ENCODE measurements around the gene HEG1. TPM values are rescaled to one million over a fixed set of nuclear protein-coding genes. Genes with fewer than 3 reads are reported as not detected.

The HEG1 gene
- total and polyA plus RNA-seq, 2 donors = 3.7 to 4.7 TPM

DNA sequence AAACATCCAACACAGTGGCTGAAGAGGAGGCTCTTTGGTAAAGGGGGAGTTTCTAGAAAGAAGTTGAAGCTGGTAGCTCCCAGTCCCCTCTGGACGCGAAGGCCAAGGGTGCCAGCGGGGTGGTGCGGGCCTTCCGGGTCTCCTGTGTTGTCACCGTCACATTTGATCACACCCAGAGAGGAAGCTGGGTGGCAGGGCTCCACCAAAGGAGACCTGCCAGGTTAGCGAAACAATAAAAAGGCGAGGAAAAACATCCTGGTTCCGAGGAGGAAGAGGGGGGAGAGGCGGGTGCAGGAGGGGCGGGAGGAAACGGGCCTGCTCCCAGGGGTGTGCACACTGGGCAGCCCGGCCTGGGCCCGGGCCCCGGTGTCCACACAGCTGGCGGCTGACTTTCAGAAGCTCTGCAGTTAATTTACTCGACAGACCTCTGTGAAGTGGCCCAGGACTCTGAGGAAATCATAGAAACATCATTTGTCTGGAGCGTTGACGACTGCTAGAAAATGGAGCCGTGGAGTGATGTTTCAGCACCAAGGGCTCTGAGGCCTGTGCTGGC lies 12.1 kb downstream of the HEG1 start:
- WGBS = 93% methylated on average over 20 of the region's 20 CpGs
- Histone ChIP-seq H3K9me3 (ENCODE audit: control insufficient read depth in 2 of 2, insufficient read depth in 1 of 2, low read length in 1 of 2) (no peaks in the 10 kb centered on the region), H3K4me3 (ENCODE audit: low read length in 2 of 2) (no peak overlapping the region), H3K36me3 (ENCODE audit: control insufficient read depth in 2 of 2, insufficient read depth in 2 of 2, low read length in 1 of 2) (no peaks in the 10 kb centered on the region), H3K27me3 (ENCODE audit: control insufficient read depth in 2 of 2, insufficient read depth in 1 of 2, low read length in 1 of 2) (no peaks in the 10 kb centered on the region), H3K4me1 (ENCODE audit: control insufficient read depth in 2 of 2, insufficient read depth in 2 of 2, low read length in 2 of 2) (peaks cover 0 to 17% of the 10 kb centered on the region in 2 donors), H3K27ac (ENCODE audit: low read depth in 1 of 2, low read length in 1 of 2) (peak overlapping the region in 1 of 2 donors; percentile 53)
- DNase-seq (ENCODE audit: low read depth in 6 of 9, low spot score in 9 of 9) = no peak

GRCh38 chr3:125042725-125043406 lies 12.9 kb downstream of the HEG1 start:
- Histone ChIP-seq H3K9me3 (ENCODE audit: control insufficient read depth in 2 of 2, insufficient read depth in 1 of 2, low read length in 1 of 2) (no peaks in the 10 kb centered on the region), H3K4me1 (ENCODE audit: control insufficient read depth in 2 of 2, insufficient read depth in 2 of 2, low read length in 2 of 2) (peaks cover 0 to 23% of the 10 kb centered on the region in 2 donors), H3K4me3 (ENCODE audit: low read length in 2 of 2) (no peak overlapping the region), H3K36me3 (ENCODE audit: control insufficient read depth in 2 of 2, insufficient read depth in 2 of 2, low read length in 1 of 2) (no peaks in the 10 kb centered on the region), H3K27ac (ENCODE audit: low read depth in 1 of 2, low read length in 1 of 2) (peak overlapping the region in 1 of 2 donors; percentile 53), H3K27me3 (ENCODE audit: control insufficient read depth in 2 of 2, insufficient read depth in 1 of 2, low read length in 1 of 2) (no peaks in the 10 kb centered on the region)
- WGBS = 93% methylated on average over 17 of the region's 17 CpGs
- no peak for DNase-seq (ENCODE audit: low read depth in 6 of 9, low spot score in 9 of 9)

DNA sequence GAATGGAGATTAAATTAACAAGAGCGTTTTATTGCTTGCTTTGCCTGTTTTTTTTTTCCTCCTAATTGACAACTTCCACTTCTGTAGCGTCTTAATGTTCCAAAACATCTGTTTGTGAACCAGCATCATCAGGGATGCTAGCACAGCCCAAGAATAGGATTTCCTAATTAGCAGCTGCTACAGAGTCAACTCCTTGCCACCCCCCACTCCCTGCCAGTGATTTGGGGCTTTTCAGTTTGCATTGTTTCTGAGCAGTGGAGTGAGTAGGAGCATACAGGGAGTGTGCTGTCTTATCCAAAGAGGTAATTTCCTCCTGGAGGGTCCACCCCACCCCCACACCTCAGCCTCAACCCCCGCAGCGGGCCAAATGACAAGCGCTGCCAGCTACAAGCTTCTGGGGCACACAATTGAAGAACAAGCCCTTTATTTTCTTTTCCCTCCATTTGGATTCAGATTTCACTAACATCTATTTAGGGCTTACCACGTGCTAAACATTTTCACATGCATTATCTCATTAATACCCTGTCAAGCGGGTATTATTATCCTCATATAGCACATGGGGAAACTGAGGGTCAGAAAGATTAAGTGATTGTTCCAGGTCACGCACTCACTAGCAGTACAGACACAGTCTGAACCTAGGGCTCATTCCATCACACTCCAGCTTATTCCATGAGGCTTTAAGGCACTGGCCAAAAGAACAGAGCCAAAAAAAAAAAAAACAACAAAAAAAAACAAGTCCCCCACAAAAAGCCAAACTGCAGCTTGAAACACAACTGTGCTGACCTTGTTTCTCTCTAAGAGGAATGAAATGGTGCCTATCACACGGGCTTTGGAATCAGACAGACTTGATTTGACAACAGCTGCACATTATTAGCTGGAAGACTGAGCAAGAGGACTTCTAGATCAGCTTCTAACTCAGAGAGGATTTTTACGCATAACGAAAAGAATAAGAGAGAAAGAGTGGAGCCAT lies 16.4 kb downstream of the HEG1 start:
- peaks cover 0 to 24% of the 10 kb centered on the region in 2 donors for H3K4me1 ChIP-seq (ENCODE audit: control insufficient read depth in 2 of 2, insufficient read depth in 2 of 2, low read length in 2 of 2)
- WGBS = 93% methylated on average over 11 of the region's 11 CpGs
- no peak for DNase-seq (ENCODE audit: low read depth in 6 of 9, low spot score in 9 of 9)
- H3K4me3 ChIP-seq (ENCODE audit: low read length in 2 of 2) = no peak overlapping the region
- H3K27me3 ChIP-seq (ENCODE audit: control insufficient read depth in 2 of 2, insufficient read depth in 1 of 2, low read length in 1 of 2) = no peaks in the 10 kb centered on the region
- no peaks in the 10 kb centered on the region for H3K36me3 ChIP-seq (ENCODE audit: control insufficient read depth in 2 of 2, insufficient read depth in 2 of 2, low read length in 1 of 2)
- peak overlapping the region in 1 of 2 donors; percentile 34 for H3K27ac ChIP-seq (ENCODE audit: low read depth in 1 of 2, low read length in 1 of 2)
- H3K9me3 ChIP-seq (ENCODE audit: control insufficient read depth in 2 of 2, insufficient read depth in 1 of 2, low read length in 1 of 2) = no peaks in the 10 kb centered on the region

GRCh38 chr3:125037498-125038150 lies 18.2 kb downstream of the HEG1 start:
- H3K9me3 ChIP-seq (ENCODE audit: control insufficient read depth in 2 of 2, insufficient read depth in 1 of 2, low read length in 1 of 2) = no peaks in the 10 kb centered on the region
- H3K4me3 ChIP-seq (ENCODE audit: low read length in 2 of 2) = no peak overlapping the region
- 88% methylated on average over 2 of the region's 2 CpGs for WGBS
- DNase-seq (ENCODE audit: low read depth in 6 of 9, low spot score in 9 of 9) = no peak
- H3K36me3 ChIP-seq (ENCODE audit: control insufficient read depth in 2 of 2, insufficient read depth in 2 of 2, low read length in 1 of 2) = no peaks in the 10 kb centered on the region
- H3K27me3 ChIP-seq (ENCODE audit: control insufficient read depth in 2 of 2, insufficient read depth in 1 of 2, low read length in 1 of 2) = no peaks in the 10 kb centered on the region
- peaks cover 0 to 16% of the 10 kb centered on the region in 2 donors for H3K4me1 ChIP-seq (ENCODE audit: control insufficient read depth in 2 of 2, insufficient read depth in 2 of 2, low read length in 2 of 2)
- no peak overlapping the region for H3K27ac ChIP-seq (ENCODE audit: low read depth in 1 of 2, low read length in 1 of 2)

GRCh38 chr3:125035217-125035616 lies 20.6 kb downstream of the HEG1 start:
- H3K27me3 ChIP-seq (ENCODE audit: control insufficient read depth in 2 of 2, insufficient read depth in 1 of 2, low read length in 1 of 2) = no peaks in the 10 kb centered on the region
- peaks cover 3 to 14% of the 10 kb centered on the region in 2 donors for H3K4me1 ChIP-seq (ENCODE audit: control insufficient read depth in 2 of 2, insufficient read depth in 2 of 2, low read length in 2 of 2)
- no peak overlapping the region for H3K27ac ChIP-seq (ENCODE audit: low read depth in 1 of 2, low read length in 1 of 2)
- peaks cover 0 to 3% of the 10 kb centered on the region in 2 donors for H3K9me3 ChIP-seq (ENCODE audit: control insufficient read depth in 2 of 2, insufficient read depth in 1 of 2, low read length in 1 of 2)
- WGBS = 86% methylated on average over 5 of the region's 5 CpGs
- H3K36me3 ChIP-seq (ENCODE audit: control insufficient read depth in 2 of 2, insufficient read depth in 2 of 2, low read length in 1 of 2) = no peaks in the 10 kb centered on the region
- no peak overlapping the region for H3K4me3 ChIP-seq (ENCODE audit: low read length in 2 of 2)
- DNase-seq (ENCODE audit: low read depth in 6 of 9, low spot score in 9 of 9) = no peak

- 98% methylated on average over 14 of the region's 14 CpGs for WGBS
- no peak overlapping the region for H3K4me3 ChIP-seq (ENCODE audit: low read length in 2 of 2)
- peaks cover 0 to 3% of the 10 kb centered on the region in 2 donors for H3K9me3 ChIP-seq (ENCODE audit: control insufficient read depth in 2 of 2, insufficient read depth in 1 of 2, low read length in 1 of 2)
- no peak for DNase-seq (ENCODE audit: low read depth in 6 of 9, low spot score in 9 of 9)
- no peaks in the 10 kb centered on the region for H3K36me3 ChIP-seq (ENCODE audit: control insufficient read depth in 2 of 2, insufficient read depth in 2 of 2, low read length in 1 of 2)
- H3K27me3 ChIP-seq (ENCODE audit: control insufficient read depth in 2 of 2, insufficient read depth in 1 of 2, low read length in 1 of 2) = no peaks in the 10 kb centered on the region
- no peak overlapping the region for H3K27ac ChIP-seq (ENCODE audit: low read depth in 1 of 2, low read length in 1 of 2)
- H3K4me1 ChIP-seq (ENCODE audit: control insufficient read depth in 2 of 2, insufficient read depth in 2 of 2, low read length in 2 of 2) = peaks cover 7 to 13% of the 10 kb centered on the region in 2 donors
These were observed 22.2 kb downstream of the HEG1 start for GRCh38 chr3:125033616-125034015.

DNA sequence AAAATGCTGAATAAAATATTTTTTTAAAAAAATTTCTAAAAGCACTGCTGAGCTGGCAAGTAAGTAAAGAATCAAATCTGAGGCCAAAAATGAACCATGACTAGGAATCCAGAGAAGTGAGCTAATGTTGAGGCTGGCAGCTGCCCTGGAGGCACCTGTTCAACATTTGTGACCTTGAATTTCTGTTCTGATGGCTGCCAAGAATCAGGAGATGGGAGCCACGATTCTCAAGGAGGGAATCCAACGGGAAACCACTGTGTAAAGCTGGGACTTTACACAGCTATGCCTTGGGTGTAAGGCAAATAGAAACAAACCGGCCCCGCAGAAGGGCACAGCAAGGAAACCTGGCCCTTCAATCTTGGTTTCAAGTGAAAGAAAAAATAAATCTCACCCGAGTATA lies 22.7 kb downstream of the HEG1 start:
- Histone ChIP-seq H3K36me3 (ENCODE audit: control insufficient read depth in 2 of 2, insufficient read depth in 2 of 2, low read length in 1 of 2) (no peaks in the 10 kb centered on the region), H3K27ac (ENCODE audit: low read depth in 1 of 2, low read length in 1 of 2) (no peak overlapping the region), H3K27me3 (ENCODE audit: control insufficient read depth in 2 of 2, insufficient read depth in 1 of 2, low read length in 1 of 2) (no peaks in the 10 kb centered on the region), H3K4me1 (ENCODE audit: control insufficient read depth in 2 of 2, insufficient read depth in 2 of 2, low read length in 2 of 2) (peaks cover 12 to 13% of the 10 kb centered on the region in 2 donors), H3K9me3 (ENCODE audit: control insufficient read depth in 2 of 2, insufficient read depth in 1 of 2, low read length in 1 of 2) (peaks cover 0 to 3% of the 10 kb centered on the region in 2 donors), H3K4me3 (ENCODE audit: low read length in 2 of 2) (no peak overlapping the region)
- no peak for DNase-seq (ENCODE audit: low read depth in 6 of 9, low spot score in 9 of 9)
- 96% methylated on average over 5 of the region's 5 CpGs for WGBS

GRCh38 chr3:125032683-125033082 lies 23.1 kb downstream of the HEG1 start:
- 97% methylated on average over 3 of the region's 3 CpGs for WGBS
- Histone ChIP-seq H3K4me1 (ENCODE audit: control insufficient read depth in 2 of 2, insufficient read depth in 2 of 2, low read length in 2 of 2) (peaks cover 15% of the 10 kb centered on the region in 2 donors), H3K9me3 (ENCODE audit: control insufficient read depth in 2 of 2, insufficient read depth in 1 of 2, low read length in 1 of 2) (peaks cover 0 to 3% of the 10 kb centered on the region in 2 donors), H3K27ac (ENCODE audit: low read depth in 1 of 2, low read length in 1 of 2) (no peak overlapping the region), H3K27me3 (ENCODE audit: control insufficient read depth in 2 of 2, insufficient read depth in 1 of 2, low read length in 1 of 2) (no peaks in the 10 kb centered on the region), H3K4me3 (ENCODE audit: low read length in 2 of 2) (no peak overlapping the region), H3K36me3 (ENCODE audit: control insufficient read depth in 2 of 2, insufficient read depth in 2 of 2, low read length in 1 of 2) (no peaks in the 10 kb centered on the region)
- no peak for DNase-seq (ENCODE audit: low read depth in 6 of 9, low spot score in 9 of 9)

Measured in thymus (tissue), 11 donors.